ENCODE measurements around the gene AK1.

DNA sequence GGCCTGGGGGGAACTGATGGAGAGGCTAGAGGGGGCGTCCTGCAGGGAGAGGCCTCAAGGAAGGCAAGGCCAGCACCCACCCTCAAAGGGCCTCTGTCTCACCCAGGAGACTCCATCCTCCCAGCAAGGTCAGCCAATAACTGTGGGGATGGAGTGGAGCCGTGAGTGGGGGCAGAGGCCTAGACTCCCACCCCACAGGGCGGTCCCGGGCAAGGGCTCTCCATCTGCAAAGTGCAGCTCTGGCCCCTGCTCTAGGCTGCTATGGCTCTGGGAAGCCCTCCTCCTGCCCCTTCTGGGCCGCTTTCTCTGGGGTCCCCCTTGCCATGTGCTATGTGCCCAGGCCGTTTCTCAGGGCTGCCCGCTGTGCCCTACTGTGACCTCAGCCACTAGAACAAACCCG lies 60.7 kb downstream of the AK1 start:
- TF ChIP-seq, protein P1, sequence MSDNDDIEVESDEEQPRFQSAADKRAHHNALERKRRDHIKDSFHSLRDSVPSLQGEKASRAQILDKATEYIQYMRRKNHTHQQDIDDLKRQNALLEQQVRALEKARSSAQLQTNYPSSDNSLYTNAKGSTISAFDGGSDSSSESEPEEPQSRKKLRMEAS (IDR thresholded peaks at IDR 0.05; ENCODE audit: insufficient read depth, insufficient read length), result no peak
- TF ChIP-seq, protein P2, sequence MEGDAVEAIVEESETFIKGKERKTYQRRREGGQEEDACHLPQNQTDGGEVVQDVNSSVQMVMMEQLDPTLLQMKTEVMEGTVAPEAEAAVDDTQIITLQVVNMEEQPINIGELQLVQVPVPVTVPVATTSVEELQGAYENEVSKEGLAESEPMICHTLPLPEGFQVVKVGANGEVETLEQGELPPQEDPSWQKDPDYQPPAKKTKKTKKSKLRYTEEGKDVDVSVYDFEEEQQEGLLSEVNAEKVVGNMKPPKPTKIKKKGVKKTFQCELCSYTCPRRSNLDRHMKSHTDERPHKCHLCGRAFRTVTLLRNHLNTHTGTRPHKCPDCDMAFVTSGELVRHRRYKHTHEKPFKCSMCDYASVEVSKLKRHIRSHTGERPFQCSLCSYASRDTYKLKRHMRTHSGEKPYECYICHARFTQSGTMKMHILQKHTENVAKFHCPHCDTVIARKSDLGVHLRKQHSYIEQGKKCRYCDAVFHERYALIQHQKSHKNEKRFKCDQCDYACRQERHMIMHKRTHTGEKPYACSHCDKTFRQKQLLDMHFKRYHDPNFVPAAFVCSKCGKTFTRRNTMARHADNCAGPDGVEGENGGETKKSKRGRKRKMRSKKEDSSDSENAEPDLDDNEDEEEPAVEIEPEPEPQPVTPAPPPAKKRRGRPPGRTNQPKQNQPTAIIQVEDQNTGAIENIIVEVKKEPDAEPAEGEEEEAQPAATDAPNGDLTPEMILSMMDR (IDR thresholded peaks at IDR 0.05; ENCODE audit: extremely low read depth in 1 of 2, insufficient read depth in 1 of 2, low read depth in 1 of 2, low read length in 2 of 2), result no peak
- TF ChIP-seq POLR2A (IDR thresholded peaks at IDR 0.05; ENCODE audit: low read depth, low read length) (no peak), EZH2 (IDR thresholded peaks at IDR 0.05; ENCODE audit: borderline replicate concordance, low read depth, low read length, severe bottlenecking) (no peak), POLR2AphosphoS5 (IDR thresholded peaks at IDR 0.05; ENCODE audit: insufficient read depth, low read depth, low read length) (no peak), MYC (IDR thresholded peaks at IDR 0.05; ENCODE audit: low read depth, low read length) (no peak), FOS (IDR thresholded peaks at IDR 0.05; ENCODE audit: borderline replicate concordance, insufficient read depth, low read length) (no peak), JUN (IDR thresholded peaks at IDR 0.05; ENCODE audit: borderline replicate concordance, insufficient read depth, insufficient read length, low read depth) (no peak), GATA2 (IDR thresholded peaks at IDR 0.05; ENCODE audit: insufficient read depth, insufficient read length, low read depth, low read length) (no peak)

Data from endothelial cell of umbilical vein (primary cell).